DND-41 (cell line): ENCODE data around the gene CACNA2D3.

Experiments
- ATAC-seq: fragments of 200-7000 bp; cut with Tn5 transposase; 3 replicates; pipeline ENCODE4 v1.9.1; 2021; ENCODE audit warnings: low read depth; ENCODE audit not compliant: insufficient read depth
- DNase-seq: peaks from one replicate; pipeline ENCODE4 v3.0.0-alpha.2; 2020
- H2AFZ ChIP-seq: 2 replicates; pipeline ENCODE4 v1.6.0; 2012; ENCODE audit warnings: low read depth, low read length
- H3K27ac ChIP-seq: 2 replicates; pipeline ENCODE4 v1.5.1; 2012; ENCODE audit warnings: low read length, inconsistent platforms
- H3K27me3 ChIP-seq: fragments of 200-600 bp; sonication (generic); 2 replicates; pipeline ENCODE4 v1.6.0; 2012; ENCODE audit warnings: low read length, mild to moderate bottlenecking, inconsistent platforms; ENCODE audit not compliant: insufficient read depth, poor library complexity
- H3K36me3 ChIP-seq: 2 replicates; pipeline ENCODE4 v1.5.1; 2012; ENCODE audit warnings: low read length, inconsistent platforms; ENCODE audit not compliant: insufficient read depth
- H3K4me1 ChIP-seq: 2 replicates; pipeline ENCODE4 v1.5.1; 2012; ENCODE audit warnings: mild to moderate bottlenecking, low read length; ENCODE audit not compliant: insufficient read depth
- H3K4me2 ChIP-seq: 2 replicates; pipeline ENCODE4 v1.6.0; 2012; ENCODE audit warnings: mild to moderate bottlenecking, moderate library complexity, low read length, inconsistent platforms; ENCODE audit not compliant: insufficient read depth
- H3K4me3 ChIP-seq, 2 experiments: fragments of 200-600 bp in 1 of 2; shearing (Covaris generic) in 1 of 2; 2 replicates each; pipeline ENCODE4 v1.5.1; 2012 to 2016; ENCODE audit warnings: inconsistent platforms in 2 of 2, low read length in 2 of 2, mild to moderate bottlenecking in 2 of 2, low read depth in 1 of 2, moderate library complexity in 1 of 2
- H3K79me2 ChIP-seq: 2 replicates; pipeline ENCODE4 v1.6.0; 2012; ENCODE audit warnings: low read length, inconsistent platforms; ENCODE audit not compliant: insufficient read depth
- H3K9ac ChIP-seq: 2 replicates; pipeline ENCODE4 v1.6.0; 2012; ENCODE audit warnings: low read depth, mild to moderate bottlenecking, inconsistent platforms, low read length, moderate library complexity
- H3K9me3 ChIP-seq: 2 replicates; pipeline ENCODE4 v1.5.1; 2012; ENCODE audit warnings: low read length, moderate library complexity, mild to moderate bottlenecking, inconsistent platforms; ENCODE audit not compliant: insufficient read depth, severe bottlenecking
- H4K20me1 ChIP-seq: 2 replicates; pipeline ENCODE4 v1.6.0; 2012; ENCODE audit warnings: low read length; ENCODE audit not compliant: insufficient read depth
- CTCF ChIP-seq: IDR thresholded peaks from 2 replicates; pipeline ENCODE4 v1.5.1; 2012; ENCODE audit warnings: borderline replicate concordance, low read length, moderate library complexity, mild to moderate bottlenecking; ENCODE audit not compliant: poor library complexity, severe bottlenecking; ENCODE audit errors: extremely low read depth
- EZH2 ChIP-seq: IDR thresholded peaks from 3 replicates; pipeline ENCODE4 v1.6.1; 2012; ENCODE audit warnings: borderline replicate concordance, low read depth, mild to moderate bottlenecking, moderate library complexity, low read length, inconsistent platforms; ENCODE audit not compliant: severe bottlenecking

Gene CACNA2D3

DNA sequence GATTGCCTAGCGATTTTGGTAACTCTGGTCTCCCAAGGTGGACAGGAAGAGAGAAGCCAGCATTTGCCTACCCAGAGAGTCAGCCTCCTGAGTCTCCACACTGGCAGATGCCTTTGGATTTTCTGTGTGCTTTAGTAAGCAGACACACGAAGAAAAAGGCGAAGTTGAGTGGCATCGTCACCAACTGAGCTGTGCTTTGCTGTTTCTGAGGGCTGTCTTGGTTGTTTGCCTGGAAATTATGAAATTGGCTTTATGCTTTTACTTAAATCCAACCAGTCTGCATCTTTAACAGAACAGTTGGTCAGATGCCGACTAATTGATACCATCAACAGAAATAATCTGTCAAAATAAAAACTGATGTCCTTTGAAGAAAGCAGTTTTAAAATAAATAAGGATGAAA, 56.0 kb downstream of the CACNA2D3 start:
- Histone ChIP-seq H3K79me2 (no peaks in the 10 kb centered on the region), H3K9ac (no peak overlapping the region), H3K4me2 (no peak overlapping the region), H3K9me3 (no peaks in the 10 kb centered on the region), H4K20me1 (no peaks in the 10 kb centered on the region), H3K4me1 (no peaks in the 10 kb centered on the region), H3K4me3 (no peak overlapping the region), H3K27me3 (no peaks in the 10 kb centered on the region), H3K36me3 (no peaks in the 10 kb centered on the region), H3K27ac (no peak overlapping the region), H2AFZ (no peak overlapping the region)
- ATAC-seq (no peak), DNase-seq (no peak)
- no peak for TF ChIP-seq EZH2
- no peak for TF ChIP-seq CTCF

GRCh38 chr3:54180921-54181320, 58.6 kb downstream of the CACNA2D3 start:
- ATAC-seq: no peak
- H2AFZ ChIP-seq: no peak overlapping the region
- TF ChIP-seq CTCF: no peak
- TF ChIP-seq EZH2: no peak
- no peaks in the 10 kb centered on the region for H3K4me1 ChIP-seq
- no peaks in the 10 kb centered on the region for H4K20me1 ChIP-seq
- H3K27me3 ChIP-seq: no peaks in the 10 kb centered on the region
- H3K4me3 ChIP-seq: no peak overlapping the region
- H3K9ac ChIP-seq: no peak overlapping the region
- no peak overlapping the region for H3K27ac ChIP-seq
- DNase-seq: no peak
- no peaks in the 10 kb centered on the region for H3K79me2 ChIP-seq
- no peak overlapping the region for H3K4me2 ChIP-seq
- no peaks in the 10 kb centered on the region for H3K9me3 ChIP-seq
- no peaks in the 10 kb centered on the region for H3K36me3 ChIP-seq

DNA sequence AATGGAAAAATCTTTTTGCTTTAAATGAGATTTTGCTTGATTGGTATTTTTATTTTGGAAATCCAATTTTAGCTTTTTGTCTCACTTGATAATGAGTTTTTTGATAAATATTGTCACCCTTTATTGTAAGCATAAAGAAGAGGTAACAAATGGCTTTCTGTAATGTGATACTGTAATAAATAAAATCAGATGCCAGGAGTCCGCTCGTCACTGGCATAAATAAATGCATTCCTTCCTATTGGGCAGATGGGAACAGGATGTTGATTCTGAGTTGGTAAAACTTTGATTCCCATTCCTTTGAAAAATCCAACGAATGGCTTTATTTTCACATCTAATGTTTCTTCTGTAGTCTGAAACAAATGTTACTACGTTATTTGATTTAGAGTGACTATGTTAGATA, 59.9 kb downstream of the CACNA2D3 start:
- no peak overlapping the region for H3K27ac ChIP-seq

More for the DNA sequence above, 59.9 kb downstream of the CACNA2D3 start:
- Histone ChIP-seq H3K4me1 (no peaks in the 10 kb centered on the region), H3K4me2 (no peak overlapping the region), H3K9me3 (no peaks in the 10 kb centered on the region), H3K79me2 (no peaks in the 10 kb centered on the region), H2AFZ (no peak overlapping the region), H3K27me3 (no peaks in the 10 kb centered on the region), H3K36me3 (no peaks in the 10 kb centered on the region), H3K4me3 (no peak overlapping the region), H4K20me1 (no peaks in the 10 kb centered on the region), H3K9ac (no peak overlapping the region)
- DNase-seq (no peak), ATAC-seq (no peak)
- TF ChIP-seq EZH2 (no peak), CTCF (no peak)
